ENCODE results near the gene PAM. TPM values are rescaled to one million over a fixed set of nuclear protein-coding genes. Genes with fewer than 3 reads are reported as not detected.
"Not testable (repeated sequence)": the region's sequence is repeated elsewhere in the genome, so short reads cannot be mapped to it uniquely, and the experiment has no call there.

The PAM gene
- total RNA-seq, 6 experiments from 2014 or later: 10.9 to 22.7 (median 16.8) TPM

DNA sequence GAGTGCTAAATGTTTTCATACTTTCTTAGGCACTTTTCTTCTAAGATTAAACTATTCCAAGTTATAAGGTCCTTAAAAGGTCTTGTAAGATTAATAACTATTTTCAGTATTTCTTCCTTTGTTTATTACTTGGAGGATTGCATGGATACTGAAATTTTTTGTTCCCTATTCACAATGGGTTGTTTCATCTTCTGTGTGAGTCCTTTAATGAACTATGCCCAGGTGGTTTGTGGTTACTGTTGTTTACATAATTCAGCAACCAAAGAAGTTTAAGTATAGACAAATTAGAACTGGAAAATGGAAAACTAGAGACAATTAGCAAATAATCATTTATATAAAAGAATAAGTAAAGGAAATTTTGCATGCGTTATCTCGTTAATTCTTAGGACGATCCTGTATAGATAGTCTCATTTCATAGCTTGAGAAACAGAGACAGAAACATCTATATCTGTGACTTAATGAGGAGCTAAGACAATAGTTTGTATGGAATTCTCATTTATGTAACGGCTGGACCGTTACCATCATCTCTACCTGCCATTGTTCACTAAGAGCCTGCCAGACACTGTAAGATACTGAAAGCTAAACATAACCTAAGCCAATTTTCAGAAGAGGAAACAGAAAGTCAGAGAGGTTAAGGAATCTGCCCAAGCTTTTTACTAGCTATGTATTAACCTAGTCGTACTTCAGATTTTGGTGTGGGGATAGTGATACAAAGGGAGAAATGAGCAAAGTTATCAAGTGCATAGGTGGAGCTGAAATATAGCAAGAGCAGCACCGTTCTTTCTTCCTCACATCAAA, 148.2 kb downstream of the PAM start:
- intact Hi-C loops (cut with DNase I): no loop called here
- no peak for TF ChIP-seq POLR2A (IDR thresholded peaks at IDR 0.05)
- TF ChIP-seq, protein P1, sequence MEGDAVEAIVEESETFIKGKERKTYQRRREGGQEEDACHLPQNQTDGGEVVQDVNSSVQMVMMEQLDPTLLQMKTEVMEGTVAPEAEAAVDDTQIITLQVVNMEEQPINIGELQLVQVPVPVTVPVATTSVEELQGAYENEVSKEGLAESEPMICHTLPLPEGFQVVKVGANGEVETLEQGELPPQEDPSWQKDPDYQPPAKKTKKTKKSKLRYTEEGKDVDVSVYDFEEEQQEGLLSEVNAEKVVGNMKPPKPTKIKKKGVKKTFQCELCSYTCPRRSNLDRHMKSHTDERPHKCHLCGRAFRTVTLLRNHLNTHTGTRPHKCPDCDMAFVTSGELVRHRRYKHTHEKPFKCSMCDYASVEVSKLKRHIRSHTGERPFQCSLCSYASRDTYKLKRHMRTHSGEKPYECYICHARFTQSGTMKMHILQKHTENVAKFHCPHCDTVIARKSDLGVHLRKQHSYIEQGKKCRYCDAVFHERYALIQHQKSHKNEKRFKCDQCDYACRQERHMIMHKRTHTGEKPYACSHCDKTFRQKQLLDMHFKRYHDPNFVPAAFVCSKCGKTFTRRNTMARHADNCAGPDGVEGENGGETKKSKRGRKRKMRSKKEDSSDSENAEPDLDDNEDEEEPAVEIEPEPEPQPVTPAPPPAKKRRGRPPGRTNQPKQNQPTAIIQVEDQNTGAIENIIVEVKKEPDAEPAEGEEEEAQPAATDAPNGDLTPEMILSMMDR (IDR thresholded peaks at IDR 0.05): no peak
- Histone ChIP-seq H3K36me3 (no peaks in the 10 kb centered on the region), H3K27ac (no peak overlapping the region), H3K9me3 (no peaks in the 10 kb centered on the region), H3K4me1 (no peaks in the 10 kb centered on the region), H3K27me3 (no peaks in the 10 kb centered on the region), H3K4me3 (no peak overlapping the region)
- ATAC-seq (no peak), DNase-seq (no peak)
- WGBS (ENCODE audit: insufficient coverage, low coverage, low lambda C conversion rate, missing lambda C conversion rate): 72% methylated on average over 7 of the region's 7 CpGs

DNA sequence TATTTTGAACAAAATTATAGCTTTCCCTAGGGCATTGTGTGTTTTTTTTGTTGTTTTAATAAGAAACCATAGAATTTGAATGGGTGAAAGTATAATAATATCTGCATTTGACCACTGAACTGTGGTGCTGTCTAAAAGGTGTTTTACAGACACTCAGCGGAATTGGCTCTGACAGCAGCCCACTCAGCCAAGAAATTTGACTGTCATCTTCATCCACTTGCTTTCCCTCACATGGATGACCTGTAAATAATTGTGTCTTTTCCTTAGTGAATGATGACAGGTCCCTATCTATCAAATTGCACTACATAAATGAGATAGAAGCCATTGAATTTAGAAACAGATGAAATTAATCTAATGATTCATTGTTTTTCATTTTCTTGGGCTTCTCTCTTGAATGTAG, 150.0 kb downstream of the PAM start:
- no peaks in the 10 kb centered on the region for H3K36me3 ChIP-seq
- TF ChIP-seq, protein P1 (IDR thresholded peaks at IDR 0.05): no peak
- no peak for TF ChIP-seq POLR2A (IDR thresholded peaks at IDR 0.05)
- no peak overlapping the region for H3K4me3 ChIP-seq
- H3K9me3 ChIP-seq: no peaks in the 10 kb centered on the region
- WGBS (ENCODE audit: insufficient coverage, low coverage, low lambda C conversion rate, missing lambda C conversion rate): 100% methylated on average over 1 of the region's 1 CpG
- intact Hi-C loops (cut with DNase I): no loop called here
- H3K4me1 ChIP-seq: no peaks in the 10 kb centered on the region
- H3K27me3 ChIP-seq: no peaks in the 10 kb centered on the region
- no peak for DNase-seq
- no peak overlapping the region for H3K27ac ChIP-seq
- ATAC-seq: no peak

DNA sequence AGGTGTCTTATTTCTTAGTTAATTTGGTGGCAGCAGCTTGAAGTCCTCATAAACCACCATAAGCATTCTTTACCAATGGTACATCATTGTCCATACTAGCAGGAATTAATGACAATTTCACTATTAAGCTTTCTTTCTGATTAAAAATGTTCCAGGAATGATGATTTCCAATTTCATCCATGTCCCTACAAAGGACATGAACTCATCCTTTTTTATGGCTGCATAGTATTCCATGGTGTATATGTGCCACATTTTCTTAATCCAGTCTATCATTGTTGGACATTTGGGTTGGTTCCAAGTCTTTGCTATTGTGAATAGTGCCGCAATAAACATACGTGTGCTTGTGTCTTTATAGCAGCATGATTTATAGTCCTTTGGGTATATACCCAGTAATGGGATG, 152.0 kb downstream of the PAM start:
- ATAC-seq; H3K4me1 ChIP-seq; H3K4me3 ChIP-seq; H3K36me3 ChIP-seq; H3K9me3 ChIP-seq; DNase-seq; H3K27me3 ChIP-seq; intact Hi-C loops (cut with DNase I); H3K27ac ChIP-seq: not testable (repeated sequence)
- WGBS (ENCODE audit: insufficient coverage, low coverage, low lambda C conversion rate, missing lambda C conversion rate): no CpG with 5 or more reads among the region's 2 CpGs

DNA sequence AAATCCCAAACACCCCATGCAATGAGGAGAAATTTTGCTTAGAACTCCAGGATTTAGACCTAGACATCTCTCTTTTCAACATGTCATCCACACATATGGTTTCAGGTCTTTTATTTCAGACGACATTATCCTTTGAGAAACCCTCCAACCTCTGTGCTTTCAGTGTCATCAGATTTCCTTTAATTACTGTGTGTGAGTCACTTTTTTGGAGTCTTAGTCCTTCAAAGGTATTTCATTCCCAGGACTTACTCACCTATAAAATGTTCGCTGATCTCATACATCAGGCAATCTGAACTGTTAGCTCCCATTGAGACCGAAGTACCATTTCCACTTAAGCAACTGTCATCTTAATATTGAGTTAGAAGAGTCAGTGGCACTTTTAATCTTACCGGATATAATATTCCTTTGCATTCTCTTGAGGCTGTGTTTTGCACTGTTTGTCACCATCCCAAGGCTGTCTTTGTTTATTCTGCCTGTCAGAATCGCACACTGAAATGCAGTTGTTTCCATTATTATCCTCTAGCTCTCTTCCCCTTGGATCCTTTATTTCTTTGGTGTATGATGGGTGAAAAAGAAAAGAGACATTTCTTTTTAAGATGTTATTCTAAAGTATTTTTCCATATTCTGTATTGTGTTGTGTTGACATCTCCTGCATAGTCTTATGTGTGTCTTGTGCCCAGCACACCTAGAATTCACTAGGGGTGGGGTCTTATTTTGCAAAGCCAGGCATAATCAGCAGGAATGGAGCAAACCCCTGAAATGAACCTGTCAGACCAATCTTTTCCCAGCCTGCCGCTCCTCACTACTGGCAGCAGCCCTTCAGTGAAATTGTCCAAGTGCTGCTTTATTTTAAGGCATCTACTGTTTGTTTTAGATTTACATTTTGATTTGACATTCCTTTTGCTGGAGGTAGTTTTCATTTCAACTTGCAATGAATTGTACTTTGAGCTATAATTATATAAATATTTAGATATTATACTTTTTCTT, 155.4 kb downstream of the PAM start:
- no peak for TF ChIP-seq POLR2A (IDR thresholded peaks at IDR 0.05)
- TF ChIP-seq, protein P1 (IDR thresholded peaks at IDR 0.05): no peak
- H3K36me3 ChIP-seq: no peaks in the 10 kb centered on the region
- H3K9me3 ChIP-seq: no peaks in the 10 kb centered on the region
- ATAC-seq: no peak
- no peaks in the 10 kb centered on the region for H3K4me1 ChIP-seq
- WGBS (ENCODE audit: insufficient coverage, low coverage, low lambda C conversion rate, missing lambda C conversion rate): 66% methylated on average over 6 of the region's 6 CpGs
- H3K27me3 ChIP-seq: no peaks in the 10 kb centered on the region
- H3K4me3 ChIP-seq: no peak overlapping the region
- DNase-seq: no peak
- no peak overlapping the region for H3K27ac ChIP-seq
- intact Hi-C loops (cut with DNase I): no loop called here

DNA sequence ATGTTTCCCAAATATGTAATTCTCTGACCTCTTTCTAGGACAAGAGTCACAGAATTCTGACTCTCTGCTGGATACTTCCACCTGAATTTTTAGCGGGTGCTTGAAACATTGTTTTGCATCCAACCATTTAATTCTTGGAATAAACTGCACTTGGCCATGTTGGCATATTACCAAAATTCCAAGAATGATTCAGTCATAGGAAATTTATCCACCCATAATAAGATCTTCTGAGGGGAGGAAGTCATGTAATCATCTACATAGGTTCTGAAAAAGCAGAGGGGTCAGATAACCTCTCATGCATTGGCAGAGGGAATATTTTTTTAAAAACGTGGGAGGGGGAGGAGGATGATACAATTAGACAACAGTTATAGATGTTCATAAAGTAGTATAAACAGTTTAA, 156.9 kb downstream of the PAM start:
- intact Hi-C loops (cut with DNase I): no loop called here
- WGBS (ENCODE audit: insufficient coverage, low coverage, low lambda C conversion rate, missing lambda C conversion rate): 45% methylated on average over 2 of the region's 2 CpGs
- Histone ChIP-seq H3K4me3 (no peak overlapping the region), H3K9me3 (no peaks in the 10 kb centered on the region), H3K4me1 (no peaks in the 10 kb centered on the region), H3K27me3 (no peaks in the 10 kb centered on the region), H3K27ac (no peak overlapping the region), H3K36me3 (no peaks in the 10 kb centered on the region)
- peak in 1 of 4 donors; percentile 20 for ATAC-seq
- no peak for DNase-seq
- no peak for TF ChIP-seq POLR2A (IDR thresholded peaks at IDR 0.05)
- TF ChIP-seq, protein P1 (IDR thresholded peaks at IDR 0.05): no peak
